GM12875 (cell line): ENCODE results near the gene DENND10.
"Not testable (repeated sequence)": the region's sequence is repeated elsewhere in the genome, so short reads cannot be mapped to it uniquely, and the experiment has no call there.

ENCODE experiments used
- H3K4me3 ChIP-seq: one replicate; pipeline ENCODE4 v1.5.1; 2011; ENCODE audit warnings: low read depth, low read length, control low read depth
- TF ChIP-seq, protein P1 (sequence below): IDR thresholded peaks from 2 replicates; pipeline ENCODE4 v1.5.1; 2011; ENCODE audit warnings: low read depth, mild to moderate bottlenecking, control low read depth, inconsistent platforms, low read length, moderate library complexity, borderline replicate concordance; ENCODE audit not compliant: insufficient read depth

DENND10 gene

DNA sequence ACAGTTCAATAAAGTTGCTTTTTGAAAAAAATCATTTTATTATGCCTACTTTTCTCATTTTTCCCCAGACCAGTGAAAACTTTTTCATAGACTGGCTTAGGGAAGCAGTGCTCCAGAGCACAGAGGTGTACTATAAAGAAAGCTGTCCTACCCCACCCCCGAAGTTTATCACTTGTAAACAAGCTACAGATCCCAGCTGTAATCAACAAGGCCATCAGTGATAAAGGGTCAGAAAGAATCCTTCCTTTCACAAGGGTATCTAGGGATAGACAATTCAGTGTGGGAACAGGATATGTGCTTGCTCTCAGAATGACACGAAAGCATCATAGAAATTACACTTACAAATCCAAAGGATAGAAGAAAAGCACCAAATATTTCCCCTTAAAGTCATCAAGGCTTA, 70.2 kb downstream of the DENND10 start:
- TF ChIP-seq, protein P1, sequence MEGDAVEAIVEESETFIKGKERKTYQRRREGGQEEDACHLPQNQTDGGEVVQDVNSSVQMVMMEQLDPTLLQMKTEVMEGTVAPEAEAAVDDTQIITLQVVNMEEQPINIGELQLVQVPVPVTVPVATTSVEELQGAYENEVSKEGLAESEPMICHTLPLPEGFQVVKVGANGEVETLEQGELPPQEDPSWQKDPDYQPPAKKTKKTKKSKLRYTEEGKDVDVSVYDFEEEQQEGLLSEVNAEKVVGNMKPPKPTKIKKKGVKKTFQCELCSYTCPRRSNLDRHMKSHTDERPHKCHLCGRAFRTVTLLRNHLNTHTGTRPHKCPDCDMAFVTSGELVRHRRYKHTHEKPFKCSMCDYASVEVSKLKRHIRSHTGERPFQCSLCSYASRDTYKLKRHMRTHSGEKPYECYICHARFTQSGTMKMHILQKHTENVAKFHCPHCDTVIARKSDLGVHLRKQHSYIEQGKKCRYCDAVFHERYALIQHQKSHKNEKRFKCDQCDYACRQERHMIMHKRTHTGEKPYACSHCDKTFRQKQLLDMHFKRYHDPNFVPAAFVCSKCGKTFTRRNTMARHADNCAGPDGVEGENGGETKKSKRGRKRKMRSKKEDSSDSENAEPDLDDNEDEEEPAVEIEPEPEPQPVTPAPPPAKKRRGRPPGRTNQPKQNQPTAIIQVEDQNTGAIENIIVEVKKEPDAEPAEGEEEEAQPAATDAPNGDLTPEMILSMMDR: no peak

DNA sequence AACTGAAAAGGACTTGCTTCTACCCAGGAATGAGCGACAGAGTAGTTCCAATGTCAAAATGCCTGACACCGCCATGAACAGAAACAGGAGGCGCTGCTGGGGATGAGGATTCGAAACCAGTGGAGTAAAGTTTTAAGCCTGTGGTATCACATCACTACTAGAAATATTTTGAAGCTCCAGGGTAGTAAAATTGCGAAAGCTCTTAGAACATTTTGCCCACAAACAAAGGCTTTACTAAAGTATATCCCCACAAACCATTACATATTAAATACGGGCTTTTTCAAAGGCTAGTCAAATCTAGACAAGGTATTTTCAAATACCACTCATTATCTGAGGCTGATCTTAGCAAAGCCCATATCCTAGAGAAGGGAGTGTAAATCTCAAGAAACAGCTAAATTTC, 72.3 kb downstream of the DENND10 start:
- TF ChIP-seq, protein P1: no peak
- H3K4me3 ChIP-seq: no peak overlapping the region

More for the DNA sequence above, 70.2 kb downstream of the DENND10 start:
- no peak overlapping the region for H3K4me3 ChIP-seq

DNA sequence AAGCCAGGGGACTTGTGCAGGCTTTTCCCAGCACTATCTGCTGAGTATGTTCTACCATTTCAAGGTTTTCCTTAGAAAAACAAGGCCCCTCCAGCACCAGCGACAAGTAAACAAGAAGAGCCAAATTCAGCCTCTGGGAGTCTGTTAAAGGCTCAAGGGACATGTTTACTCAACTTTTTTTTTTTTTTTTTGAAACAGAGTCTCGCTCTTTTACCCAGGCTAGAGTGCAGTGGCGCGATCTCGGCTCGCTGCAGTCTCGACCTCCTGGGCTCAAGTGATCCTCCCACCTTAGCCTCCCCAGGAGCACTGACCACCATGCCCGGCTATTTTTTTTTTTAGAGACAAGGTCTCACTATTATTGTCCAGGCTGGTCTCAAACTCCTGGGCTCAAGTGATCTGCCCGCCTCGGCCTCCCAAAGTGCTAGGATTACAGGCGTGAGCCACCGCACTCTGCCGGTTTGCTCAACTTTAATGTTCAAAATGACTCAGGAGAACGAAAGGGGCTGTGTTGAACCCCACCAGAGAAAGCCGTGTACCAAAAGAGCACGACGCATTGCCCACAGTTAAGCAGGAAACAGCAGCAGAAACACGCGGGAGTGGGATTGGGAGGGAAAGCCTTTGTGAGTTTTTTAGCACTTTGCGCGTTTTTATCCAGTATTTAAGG, 73.9 kb downstream of the DENND10 start:
- TF ChIP-seq, protein P1: no peak
- H3K4me3 ChIP-seq: peak overlapping the region; percentile 95

DNA sequence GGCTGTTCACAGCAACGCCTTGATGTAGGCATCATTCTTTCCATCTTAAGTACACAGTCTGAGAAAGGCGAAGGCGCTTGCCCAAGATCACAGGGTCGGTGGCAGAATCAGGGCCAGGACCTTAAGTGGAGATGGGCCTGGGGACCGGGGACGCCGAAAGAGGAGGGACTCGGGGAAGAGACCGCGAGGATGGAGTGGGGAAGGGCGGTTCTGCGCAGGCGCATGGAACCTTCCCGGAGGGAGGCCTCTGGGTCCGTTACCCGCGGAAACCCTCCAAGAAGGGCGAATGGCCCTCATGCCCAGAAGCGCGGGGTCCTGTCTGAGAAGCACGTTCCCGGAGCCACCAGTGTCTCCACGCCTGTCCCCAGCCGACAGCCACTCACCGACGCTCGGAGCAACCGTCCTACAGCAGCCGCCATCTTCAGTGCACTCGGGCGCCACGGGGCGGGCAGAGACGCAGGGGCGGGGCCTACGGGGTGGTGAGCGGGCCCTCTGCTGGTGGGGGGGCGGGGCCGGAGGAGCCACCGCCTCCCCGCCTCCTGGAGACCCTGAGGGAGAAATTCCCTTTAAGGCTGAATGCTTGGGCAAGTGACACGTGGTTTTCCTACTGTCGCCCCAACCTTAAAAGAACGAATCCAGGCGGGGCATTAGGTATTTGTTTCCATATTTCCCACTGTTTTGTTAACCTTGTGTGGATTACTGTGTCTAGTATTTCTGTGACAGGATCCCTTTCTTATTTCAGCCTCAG, 74.6 kb downstream of the DENND10 start, which contains the start of gene PRDX3:
Gene PRDX3, minus strand, starts transcription at position 441 of the 748 bp plus-strand sequence. Its CDS starts 22 bp downstream, at position 419.
- TF ChIP-seq, protein P1: peak; percentile 27; the same call in 1 of the 2 replicates

DNA sequence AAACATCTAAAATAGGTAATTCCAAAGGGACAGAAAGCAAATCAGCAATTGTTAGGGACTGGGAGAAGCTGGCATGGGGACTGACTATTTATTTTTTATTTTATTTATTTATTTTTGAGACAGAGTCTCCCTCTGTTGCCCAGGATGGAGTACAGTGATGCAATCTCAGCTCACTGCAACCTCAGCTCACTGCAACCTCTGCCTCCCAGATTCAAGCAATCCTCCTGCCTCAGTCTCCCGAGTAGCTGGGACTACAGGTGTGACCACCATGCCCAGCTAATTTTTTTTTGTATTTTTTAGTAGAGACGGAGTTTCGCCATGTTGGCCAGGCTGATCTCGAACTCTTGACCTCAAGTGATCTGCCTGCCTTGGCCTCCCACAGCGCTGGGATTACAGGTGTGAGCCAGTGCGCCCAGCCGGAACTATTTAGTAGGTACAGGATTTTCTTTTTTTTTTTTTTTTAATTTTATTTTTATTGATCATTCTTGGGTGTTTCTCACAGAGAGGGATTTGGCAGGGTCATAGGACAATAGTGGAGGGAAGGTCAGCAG, 77.0 kb downstream of the DENND10 start:
- not testable (repeated sequence) for H3K4me3 ChIP-seq

More for the DNA sequence above, 74.6 kb downstream of the DENND10 start, which contains the start of gene PRDX3:
- H3K4me3 ChIP-seq: peak within 1 kb of the TSS; percentile 95

DNA sequence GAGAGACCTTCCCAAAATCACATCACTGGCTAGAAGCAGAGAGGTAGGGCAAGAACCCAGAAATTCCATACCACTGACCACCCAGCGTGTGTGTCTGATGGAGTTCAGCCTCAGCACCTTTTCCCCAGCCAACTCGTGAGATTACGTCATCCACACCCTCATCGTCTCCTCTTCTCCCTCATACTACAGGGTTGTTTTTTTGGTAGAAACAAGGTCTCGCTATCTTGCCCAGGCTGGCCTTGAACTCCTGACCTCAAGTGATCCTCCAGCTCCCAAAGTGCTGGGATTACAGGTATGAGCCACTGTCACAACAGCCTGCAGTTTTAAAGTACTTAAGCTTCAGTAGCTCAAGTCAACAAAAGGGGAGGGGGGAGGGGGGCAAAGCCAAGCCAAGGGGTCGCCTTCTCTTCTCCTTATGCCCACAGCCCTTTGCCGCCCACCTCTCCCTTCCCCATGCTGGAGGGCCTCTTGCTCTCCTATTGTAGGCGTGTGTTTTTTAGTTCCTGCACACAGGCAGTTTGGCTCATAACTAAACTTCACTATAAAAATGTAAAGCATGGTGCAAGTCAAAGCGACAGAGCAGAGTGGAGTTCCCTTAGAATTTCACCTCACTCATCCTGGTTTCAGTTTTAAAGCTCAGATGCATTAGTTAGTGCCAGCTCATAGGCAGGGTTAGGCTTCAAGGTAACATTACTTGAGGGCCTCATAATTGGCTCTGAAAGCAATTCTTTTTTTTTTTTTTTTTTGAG, 79.9 kb downstream of the DENND10 start:
- no peak overlapping the region for H3K4me3 ChIP-seq
- TF ChIP-seq, protein P1: no peak
